A549 (cell line): ENCODE measurements around the gene DDX39B. TPM values are rescaled to one million over a fixed set of nuclear protein-coding genes. Genes with fewer than 3 reads are reported as not detected.

Experiments used
- ATAC-seq, 2 experiments: fragments of 200-7000 bp in 1 of 2; fragments of >200 bp in 1 of 2; cut with Nextera tagmentation in 1 of 2; cut with Tn5 transposase in 1 of 2; 3 replicates each; pipeline versions ENCODE4 v1.8.0 to v1.9.1; 2018 to 2020; ENCODE audit warnings: mild to moderate bottlenecking in 1 of 2, moderate library complexity in 1 of 2
- CTCF ChIA-PET: fragments of 300-600 bp; sonication (Branson Sonifier 250); formaldehyde crosslinking; extraction: SDS; loops from one replicate; lab custom pipeline; 2021; ENCODE audit warnings: antibody characterized with exemption, inconsistent platforms; lab: Yijun Ruan, JAX
- POLR2A ChIA-PET: fragments of 350-600 bp; formaldehyde crosslinking; extraction: SDS; loops from one replicate; lab custom pipeline; 2021; ENCODE audit warnings: antibody characterized with exemption, inconsistent platforms; lab: Yijun Ruan, JAX
- DNase-seq, 2 experiments: peaks; one replicate each; pipeline versions ENCODE4 v3.0.0 to v3.0.0-alpha.2; 2011 to 2016; ENCODE audit warnings: low read depth in 1 of 2, low spot score in 1 of 2
- FAIRE-seq: peaks from 2 replicates; lab custom pipeline; 2011; peaks lifted over from hg19 to GRCh38; lab: Jason Lieb, UNC
- H3K27ac ChIP-seq, 2 experiments: fragments of >200 bp; sonication (Bioruptor Twin); formaldehyde crosslinking; 3 replicates each; pipeline ENCODE4 v1.5.1; 2016 to 2017
- H3K4me1 ChIP-seq: fragments of >200 bp; sonication (Bioruptor Twin); formaldehyde crosslinking; 3 replicates; pipeline ENCODE4 v1.6.1; 2016
- H3K4me2 ChIP-seq: fragments of >200 bp; sonication (Bioruptor Twin); formaldehyde crosslinking; 3 replicates; pipeline ENCODE4 v1.6.1; 2016
- H3K4me3 ChIP-seq: fragments of >200 bp; sonication (Bioruptor Twin); formaldehyde crosslinking; 3 replicates; pipeline ENCODE4 v1.5.1; 2016
- H3K9me3 ChIP-seq: fragments of >200 bp; sonication (Bioruptor Twin); formaldehyde crosslinking; 3 replicates; pipeline ENCODE4 v1.6.1; 2016
- CEBPB ChIP-seq, 2 experiments: fragments of >200 bp in 1 of 2; sonication (Bioruptor Twin) in 1 of 2; formaldehyde crosslinking in 1 of 2; IDR thresholded peaks; 2 replicates each; pipeline ENCODE4 v1.6.1; 2012 to 2016
- CHD2 ChIP-seq: fragments of 150-350 bp; IDR thresholded peaks from 2 replicates; pipeline ENCODE4 v1.6.1; 2014; ENCODE audit warnings: low read length; ENCODE audit not compliant: partially characterized antibody
- CHD4 ChIP-seq: fragments of 200-600 bp; sonication (generic); IDR thresholded peaks from 2 replicates; pipeline ENCODE4 v1.6.1; 2016; ENCODE audit warnings: antibody characterized with exemption, mild to moderate bottlenecking, borderline replicate concordance
- EHF ChIP-seq: fragments of 250-450 bp; sonication (Bioruptor Pico); IDR thresholded peaks from 2 replicates; pipeline ENCODE4 v1.5.0; 2020; ENCODE audit warnings: mild to moderate bottlenecking
- HDAC2 ChIP-seq: fragments of 200-600 bp; sonication (generic); IDR thresholded peaks from 2 replicates; pipeline ENCODE4 v1.6.1; 2016
- HEYL ChIP-seq: fragments of 250-450 bp; sonication (Bioruptor Pico); IDR thresholded peaks from 2 replicates; pipeline ENCODE4 v1.8.0; 2021; ENCODE audit warnings: mild to moderate bottlenecking, moderate library complexity
- HOXB5 ChIP-seq: fragments of 250-450 bp; sonication (Bioruptor Pico); IDR thresholded peaks from 2 replicates; pipeline ENCODE4 v1.5.0; 2020; ENCODE audit warnings: mild to moderate bottlenecking, moderate library complexity
- KDM1A ChIP-seq: fragments of 200-600 bp; sonication (generic); IDR thresholded peaks from 2 replicates; pipeline ENCODE4 v1.6.1; 2016; ENCODE audit warnings: low read depth, mild to moderate bottlenecking
- MAFK ChIP-seq: fragments of 450-650 bp; IDR thresholded peaks from 2 replicates; pipeline ENCODE4 v1.6.1; 2014; ENCODE audit not compliant: partially characterized antibody
- MYC ChIP-seq: IDR thresholded peaks from 2 replicates; pipeline ENCODE4 v1.6.1; 2012; ENCODE audit warnings: mild to moderate bottlenecking, inconsistent platforms, low read length, improper control_type of control experiment, borderline replicate concordance
- NPAS2 ChIP-seq: fragments of 250-450 bp; sonication (Bioruptor Pico); IDR thresholded peaks from 2 replicates; pipeline ENCODE4 v1.8.0; 2022; ENCODE audit warnings: mild to moderate bottlenecking, moderate library complexity, borderline replicate concordance
- RAD21 ChIP-seq, 2 experiments: fragments of >200 bp in 1 of 2; sonication (Bioruptor Twin) in 1 of 2; formaldehyde crosslinking in 1 of 2; IDR thresholded peaks in 1 of 2; conservative IDR thresholded peaks in 1 of 2; 2 replicates in 1 of 2; 3 replicates in 1 of 2; pipeline ENCODE4 v1.6.1; 2012 to 2018; ENCODE audit warnings: inconsistent platforms in 1 of 2
- RCOR1 ChIP-seq: fragments of 150-350 bp; IDR thresholded peaks from 2 replicates; pipeline ENCODE4 v1.6.1; 2014; ENCODE audit warnings: antibody characterized with exemption, low read length, low read depth
- ZFP36 ChIP-seq: fragments of 450-650 bp; IDR thresholded peaks from 2 replicates; pipeline ENCODE4 v1.6.1; 2014; ENCODE audit warnings: borderline replicate concordance; ENCODE audit not compliant: partially characterized antibody
- WGBS: methylation state at CpG from one replicate; pipeline ENCODE4 v1.1.6; 2017; ENCODE audit errors: missing lambda C conversion rate; 5-methylcytosine and 5-hydroxymethylcytosine counted together
- polyA plus RNA-seq, 4 experiments: library from polyadenylated mRNA; depleted of rRNA in 3 of 4; stranded (reverse); fragments of >200 nt; fragmentation: RNase III in 1 of 4; extraction: RNeasy Plus Mini Kit Qiagen cat#74134 plus additional on column Dnase treatment in 1 of 4; gene quantifications; 2 replicates in 3 of 4; 3 replicates in 1 of 4; pipeline ENCODE4 v1.2.3, GENCODE V29; 2011 to 2017
- TF ChIP-seq, protein P1 (sequence below): fragments of 200-600 bp; sonication (generic); IDR thresholded peaks from 2 replicates; pipeline ENCODE4 v1.6.1; 2016; ENCODE audit warnings: antibody characterized with exemption, mild to moderate bottlenecking, moderate library complexity
- TF ChIP-seq, protein P2 (sequence below): fragments of 250-450 bp; sonication (Bioruptor Pico); IDR thresholded peaks from 2 replicates; pipeline ENCODE4 v1.5.0; 2021; ENCODE audit warnings: mild to moderate bottlenecking, moderate library complexity, borderline replicate concordance

The DDX39B gene
- polyA plus RNA-seq, 2 of the 4 experiments (the other 2 are of a cell fraction), result 267 to 441 TPM

DNA sequence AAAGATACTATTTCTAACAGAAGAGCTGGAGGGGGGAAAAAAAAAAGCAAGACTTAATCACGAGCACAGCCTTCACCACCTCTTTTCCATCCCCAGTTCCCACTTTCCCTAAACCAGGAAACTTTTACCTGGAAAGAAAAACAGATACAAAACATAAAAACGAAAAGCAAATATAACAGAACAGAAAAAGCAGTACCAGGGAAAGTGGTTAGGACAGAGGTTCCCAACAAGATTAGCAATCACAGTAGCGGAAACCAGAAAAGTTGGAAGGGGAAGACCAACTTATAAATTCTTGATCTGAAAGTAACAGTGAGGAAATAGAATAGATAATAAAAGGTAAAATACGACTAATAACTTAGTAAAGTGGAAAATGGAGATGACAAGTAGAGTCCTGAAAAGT is 1.2 kb downstream of the DDX39B start (continued):
- TF ChIP-seq, protein P1, sequence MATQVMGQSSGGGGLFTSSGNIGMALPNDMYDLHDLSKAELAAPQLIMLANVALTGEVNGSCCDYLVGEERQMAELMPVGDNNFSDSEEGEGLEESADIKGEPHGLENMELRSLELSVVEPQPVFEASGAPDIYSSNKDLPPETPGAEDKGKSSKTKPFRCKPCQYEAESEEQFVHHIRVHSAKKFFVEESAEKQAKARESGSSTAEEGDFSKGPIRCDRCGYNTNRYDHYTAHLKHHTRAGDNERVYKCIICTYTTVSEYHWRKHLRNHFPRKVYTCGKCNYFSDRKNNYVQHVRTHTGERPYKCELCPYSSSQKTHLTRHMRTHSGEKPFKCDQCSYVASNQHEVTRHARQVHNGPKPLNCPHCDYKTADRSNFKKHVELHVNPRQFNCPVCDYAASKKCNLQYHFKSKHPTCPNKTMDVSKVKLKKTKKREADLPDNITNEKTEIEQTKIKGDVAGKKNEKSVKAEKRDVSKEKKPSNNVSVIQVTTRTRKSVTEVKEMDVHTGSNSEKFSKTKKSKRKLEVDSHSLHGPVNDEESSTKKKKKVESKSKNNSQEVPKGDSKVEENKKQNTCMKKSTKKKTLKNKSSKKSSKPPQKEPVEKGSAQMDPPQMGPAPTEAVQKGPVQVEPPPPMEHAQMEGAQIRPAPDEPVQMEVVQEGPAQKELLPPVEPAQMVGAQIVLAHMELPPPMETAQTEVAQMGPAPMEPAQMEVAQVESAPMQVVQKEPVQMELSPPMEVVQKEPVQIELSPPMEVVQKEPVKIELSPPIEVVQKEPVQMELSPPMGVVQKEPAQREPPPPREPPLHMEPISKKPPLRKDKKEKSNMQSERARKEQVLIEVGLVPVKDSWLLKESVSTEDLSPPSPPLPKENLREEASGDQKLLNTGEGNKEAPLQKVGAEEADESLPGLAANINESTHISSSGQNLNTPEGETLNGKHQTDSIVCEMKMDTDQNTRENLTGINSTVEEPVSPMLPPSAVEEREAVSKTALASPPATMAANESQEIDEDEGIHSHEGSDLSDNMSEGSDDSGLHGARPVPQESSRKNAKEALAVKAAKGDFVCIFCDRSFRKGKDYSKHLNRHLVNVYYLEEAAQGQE, result no peak
- TF ChIP-seq HDAC2, result no peak

DNA sequence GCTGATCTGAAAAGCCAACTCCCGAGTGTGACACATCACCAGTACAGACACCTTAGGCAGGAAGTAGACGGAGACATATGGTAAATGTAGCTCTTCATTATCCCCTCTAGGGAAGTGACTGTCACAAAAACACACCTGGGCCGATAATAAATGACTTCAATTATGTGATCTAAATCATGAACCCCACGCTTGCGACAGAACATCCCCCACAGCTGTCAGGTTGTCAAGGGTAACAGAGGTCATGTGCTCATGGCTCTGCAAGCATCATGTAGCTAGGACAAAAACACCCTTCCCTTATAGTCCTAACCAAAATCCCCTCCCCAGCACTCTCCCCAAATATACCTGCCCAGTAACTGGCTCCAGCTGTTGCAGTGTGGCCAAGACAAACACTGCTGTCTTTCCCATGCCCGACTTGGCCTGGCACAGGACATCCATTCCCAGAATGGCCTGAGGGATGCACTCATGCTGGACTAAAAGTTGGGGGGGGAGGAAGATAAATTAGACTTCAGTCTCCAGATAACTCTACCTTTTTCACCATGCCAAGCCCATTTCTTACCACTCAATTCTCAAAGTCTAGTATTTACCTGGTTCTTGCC is 2.9 kb downstream of the DDX39B start:
- Histone ChIP-seq H3K27ac (no peak overlapping the region), H3K4me2 (peak overlapping the region; percentile 97), H3K4me1 (peaks cover 28% of the 10 kb centered on the region), H3K9me3 (no peaks in the 10 kb centered on the region), H3K4me3 (no peak overlapping the region; the same call in 2 of the 3 replicates)
- FAIRE-seq (no peak), ATAC-seq (no peak), DNase-seq (no peak)
- ChIA-PET CTCF (interaction anchor here (1.1 to 1.5 kb wide), 2 partner anchors 14 to 59 kb away, joined by 4 to 5 read pairs; no protein-coding TSS in a partner anchor), POLR2A (no interaction called here)
- 79% methylated on average over 6 of the region's 6 CpGs for WGBS
- TF ChIP-seq ZFP36 (no peak), RAD21 (conservative IDR thresholded peaks at IDR 0.05 in 1 of 2, IDR thresholded peaks at IDR 0.05 in 1 of 2) (no peak), RCOR1 (no peak)
- TF ChIP-seq, protein P1, result no peak

DNA sequence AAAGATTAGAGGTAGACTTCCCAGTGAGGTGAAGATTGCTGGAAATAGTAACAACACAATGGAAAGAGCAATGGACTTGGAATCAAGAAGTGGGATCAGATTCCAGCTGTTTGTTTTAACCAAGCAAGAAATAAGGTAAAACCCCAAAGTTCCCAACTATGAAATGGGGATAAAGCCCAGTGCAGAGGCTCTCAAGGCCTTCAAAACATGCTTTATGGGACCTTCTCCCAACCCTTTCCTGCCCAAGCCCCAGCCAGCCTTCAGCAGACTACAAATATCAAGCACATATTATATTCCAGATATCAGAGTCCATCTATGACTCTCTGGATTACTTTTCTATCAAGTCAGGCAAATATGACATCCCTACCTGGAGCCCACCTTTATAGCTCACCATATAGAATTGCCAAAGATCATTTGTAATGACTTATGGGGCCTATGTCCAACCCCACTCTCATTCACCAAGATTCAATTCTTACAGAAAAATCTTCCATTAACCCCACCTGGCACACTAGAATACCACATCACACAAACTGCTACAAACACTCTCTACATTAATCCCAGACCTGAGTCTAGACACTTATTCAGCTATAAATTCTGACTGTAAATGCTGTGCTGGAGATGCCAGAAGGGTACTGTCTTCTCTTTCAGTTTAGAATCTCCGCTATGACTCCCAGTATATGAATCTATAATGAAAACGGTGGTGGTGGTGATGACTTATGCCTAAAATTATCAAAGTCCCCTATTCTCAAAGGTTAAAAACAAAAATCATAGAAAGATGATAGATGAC is 6.1 kb downstream of the DDX39B start:
- DNase-seq (no peak), FAIRE-seq (no peak), ATAC-seq (no peak)
- POLR2A ChIA-PET, result no interaction called here
- Histone ChIP-seq H3K4me3 (no peak overlapping the region), H3K27ac (no peak overlapping the region), H3K9me3 (no peaks in the 10 kb centered on the region), H3K4me2 (no peak overlapping the region), H3K4me1 (peaks cover 24% of the 10 kb centered on the region)
- WGBS, result 84% methylated on average over 2 of the region's 2 CpGs
- CTCF ChIA-PET, result interaction anchor here (0.6 to 2.7 kb wide), 3 partner anchors 10 to 151 kb away, joined by 3 to 8 read pairs (median 3); partner anchors contain the start of genes ATP6V1G2 and NFKBIL1
- TF ChIP-seq HEYL (CRISPR knock-in tag), result no peak
- no peak for TF ChIP-seq CEBPB (IDR thresholded peaks at IDR 0.05)
- TF ChIP-seq EHF (CRISPR knock-in tag), result no peak
- no peak for TF ChIP-seq CHD4
- TF ChIP-seq, protein P2, sequence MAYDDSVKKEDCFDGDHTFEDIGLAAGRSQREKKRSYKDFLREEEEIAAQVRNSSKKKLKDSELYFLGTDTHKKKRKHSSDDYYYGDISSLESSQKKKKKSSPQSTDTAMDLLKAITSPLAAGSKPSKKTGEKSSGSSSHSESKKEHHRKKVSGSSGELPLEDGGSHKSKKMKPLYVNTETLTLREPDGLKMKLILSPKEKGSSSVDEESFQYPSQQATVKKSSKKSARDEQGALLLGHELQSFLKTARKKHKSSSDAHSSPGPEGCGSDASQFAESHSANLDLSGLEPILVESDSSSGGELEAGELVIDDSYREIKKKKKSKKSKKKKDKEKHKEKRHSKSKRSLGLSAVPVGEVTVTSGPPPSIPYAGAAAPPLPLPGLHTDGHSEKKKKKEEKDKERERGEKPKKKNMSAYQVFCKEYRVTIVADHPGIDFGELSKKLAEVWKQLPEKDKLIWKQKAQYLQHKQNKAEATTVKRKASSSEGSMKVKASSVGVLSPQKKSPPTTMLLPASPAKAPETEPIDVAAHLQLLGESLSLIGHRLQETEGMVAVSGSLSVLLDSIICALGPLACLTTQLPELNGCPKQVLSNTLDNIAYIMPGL (CRISPR knock-in tag), result no peak
- no peak for TF ChIP-seq KDM1A
- no peak for TF ChIP-seq CHD2
- no peak for TF ChIP-seq HOXB5 (CRISPR knock-in tag)
- TF ChIP-seq NPAS2, result no peak
- TF ChIP-seq MAFK, result no peak
- no peak for TF ChIP-seq MYC
